ENCODE measurements around the gene ZDHHC3.
"Not testable (repeated sequence)": the region's sequence is repeated elsewhere in the genome, so short reads cannot be mapped to it uniquely, and the experiment has no call there.

ZDHHC3 gene

GRCh38 chr3:44963571-44964325 is 12.2 kb downstream of the ZDHHC3 start:
- no peak for DNase-seq (ENCODE audit: low read depth in 3 of 3)

- DNase-seq (ENCODE audit: low read depth in 3 of 3), result no peak
Measured at GRCh38 chr3:44962621-44963393, 13.2 kb downstream of the ZDHHC3 start.

- no peak for DNase-seq (ENCODE audit: low read depth in 3 of 3)
Measured at GRCh38 chr3:44961888-44962287, 14.1 kb downstream of the ZDHHC3 start.

- DNase-seq (ENCODE audit: low read depth in 3 of 3), result no peak
Measured at GRCh38 chr3:44960387-44961026, 15.5 kb downstream of the ZDHHC3 start.

GRCh38 chr3:44958386-44958785 is 17.6 kb downstream of the ZDHHC3 start:
- no peak for DNase-seq (ENCODE audit: low read depth in 3 of 3)

- DNase-seq (ENCODE audit: low read depth in 3 of 3), result no peak
Measured at GRCh38 chr3:44957986-44958385, 18.0 kb downstream of the ZDHHC3 start.

- DNase-seq (ENCODE audit: low read depth in 3 of 3), result no peak
Measured at GRCh38 chr3:44955917-44956316, 20.1 kb downstream of the ZDHHC3 start.

GRCh38 chr3:44954962-44955361 is 21.0 kb downstream of the ZDHHC3 start:
- DNase-seq (ENCODE audit: low read depth in 3 of 3), result no peak

GRCh38 chr3:44954304-44954703 is 21.7 kb downstream of the ZDHHC3 start:
- DNase-seq (ENCODE audit: low read depth in 3 of 3), result no peak

- DNase-seq (ENCODE audit: low read depth in 3 of 3), result no peak
Measured at GRCh38 chr3:44952689-44953088, 23.3 kb downstream of the ZDHHC3 start.

GRCh38 chr3:44950275-44950734 is 25.7 kb downstream of the ZDHHC3 start:
- DNase-seq (ENCODE audit: low read depth in 3 of 3), result no peak

GRCh38 chr3:44949770-44950169 is 26.2 kb downstream of the ZDHHC3 start:
- DNase-seq (ENCODE audit: low read depth in 3 of 3), result not testable (repeated sequence)

- no peak for DNase-seq (ENCODE audit: low read depth in 3 of 3)
Measured at GRCh38 chr3:44948239-44948638, 27.7 kb downstream of the ZDHHC3 start.

GRCh38 chr3:44942202-44942921 is 33.6 kb downstream of the ZDHHC3 start:
- no peak for DNase-seq (ENCODE audit: low read depth in 3 of 3)

- DNase-seq (ENCODE audit: low read depth in 3 of 3), result no peak
Measured at GRCh38 chr3:44939581-44940036, 36.4 kb downstream of the ZDHHC3 start.

GRCh38 chr3:44932986-44933944 is 42.7 kb downstream of the ZDHHC3 start:
- DNase-seq (ENCODE audit: low read depth in 3 of 3), result no peak

- DNase-seq (ENCODE audit: low read depth in 3 of 3), result no peak
Measured at GRCh38 chr3:44932271-44932670, 43.7 kb downstream of the ZDHHC3 start.

- DNase-seq (ENCODE audit: low read depth in 3 of 3), result no peak
Measured at GRCh38 chr3:44931791-44932190, 44.2 kb downstream of the ZDHHC3 start.

- DNase-seq (ENCODE audit: low read depth in 3 of 3), result no peak
Measured at GRCh38 chr3:44930911-44931310, 45.1 kb downstream of the ZDHHC3 start.

GRCh38 chr3:44929782-44930181 is 46.2 kb downstream of the ZDHHC3 start:
- no peak for DNase-seq (ENCODE audit: low read depth in 3 of 3)

- no peak for DNase-seq (ENCODE audit: low read depth in 3 of 3)
Measured at GRCh38 chr3:44927371-44927770, 48.6 kb downstream of the ZDHHC3 start.
